K562 (cell line): ENCODE measurements around the gene C1orf167. TPM values are rescaled to one million over a fixed set of nuclear protein-coding genes. Genes with fewer than 3 reads are reported as not detected.
A peak's percentile ranks its signal among the peaks of the same experiment; 100 is the strongest.

ENCODE experiments used
- ATAC-seq: fragments of 200-7000 bp; cut with Tn5 transposase; 3 replicates; pipeline ENCODE4 v1.9.1; 2020; ENCODE audit warnings: moderate library complexity
- BruUV-seq: library from RNA; stranded (reverse); fragments of 400-500 nt; replicated peaks from 2 replicates; lab custom pipeline; 2021; lab: Mats Ljungman, UMichigan
- CTCF ChIA-PET: fragments of 300-600 bp; formaldehyde crosslinking; extraction: SDS; loops from one replicate; lab custom pipeline; 2021; ENCODE audit warnings: low intra/inter-chr PET ratio; lab: Yijun Ruan, JAX
- POLR2A ChIA-PET: fragments of 300-600, 350-650 bp; sonication (Branson Sonifier 250); formaldehyde crosslinking; extraction: SDS; loops from one replicate; lab custom pipeline; 2021; ENCODE audit warnings: antibody characterized with exemption, inconsistent platforms; lab: Yijun Ruan, JAX
- DNase-seq, 4 experiments: peaks; one replicate each; pipeline versions ENCODE4 v3.0.0 to v3.0.0-alpha.2; 2011 to 2018; ENCODE audit warnings: low spot score in 3 of 4, mixed read lengths in 3 of 4; ENCODE audit errors: extremely low read depth in 1 of 4
- FAIRE-seq: peaks from 2 replicates; lab custom pipeline; 2011; peaks lifted over from hg19 to GRCh38; lab: Jason Lieb, UNC
- H2AFZ ChIP-seq: 2 replicates; pipeline ENCODE4 v1.6.0; 2011; ENCODE audit warnings: low read depth, low read length, control low read depth, inconsistent platforms
- H3K27ac ChIP-seq: fragments of 200-600 bp; 3 replicates; pipeline ENCODE4 v1.8.0; 2011; ENCODE audit warnings: low read depth, mild to moderate bottlenecking, control low read depth, inconsistent platforms, low read length, moderate library complexity, mixed read lengths; ENCODE audit errors: extremely low read depth
- H3K27me3 ChIP-seq, 2 experiments: fragments of 300-600 bp in 1 of 2; 2 replicates in 1 of 2; 3 replicates in 1 of 2; pipeline versions ENCODE4 v1.6.0 to v1.8.0; 2011; ENCODE audit warnings: inconsistent platforms in 2 of 2, low read length in 2 of 2, mild to moderate bottlenecking in 1 of 2, mixed read lengths in 1 of 2, moderate library complexity in 1 of 2; ENCODE audit not compliant: control insufficient read depth in 2 of 2, insufficient read depth in 2 of 2
- H3K36me3 ChIP-seq: fragments of 300-600 bp; 3 replicates; pipeline ENCODE4 v1.8.0; 2011; ENCODE audit warnings: mild to moderate bottlenecking, low read length, inconsistent platforms; ENCODE audit not compliant: control insufficient read depth, insufficient read depth
- H3K4me1 ChIP-seq, 2 experiments: fragments of 200-600 bp in 1 of 2; replicated peaks in 1 of 2; 2 replicates in 1 of 2; 3 replicates in 1 of 2; pipeline versions ENCODE4 v1.5.1 to v1.8.0; 2011; ENCODE audit warnings: inconsistent platforms in 2 of 2, low read length in 2 of 2, mild to moderate bottlenecking in 1 of 2, mixed read lengths in 1 of 2, moderate library complexity in 1 of 2; ENCODE audit not compliant: control insufficient read depth in 2 of 2, insufficient read depth in 2 of 2
- H3K4me2 ChIP-seq: 2 replicates; pipeline ENCODE4 v1.6.1; 2011; ENCODE audit warnings: low read length, control low read depth, inconsistent platforms, mixed read lengths; ENCODE audit not compliant: insufficient read depth
- H3K4me3 ChIP-seq: fragments of 200-600 bp; sonication (generic), shearing (Covaris generic); 2 replicates; pipeline ENCODE4 v1.5.1; 2016; ENCODE audit warnings: control low read depth, inconsistent platforms
- H3K79me2 ChIP-seq: fragments of 200-600 bp; 3 replicates; pipeline ENCODE4 v1.8.0; 2011; ENCODE audit warnings: low read length, inconsistent platforms; ENCODE audit not compliant: control insufficient read depth, insufficient read depth
- H3K9ac ChIP-seq, 2 experiments: 2 replicates each; pipeline versions ENCODE4 v1.6.0 to v1.6.1; 2011; ENCODE audit warnings: low read depth in 2 of 2, low read length in 2 of 2, control low read depth in 1 of 2, inconsistent platforms in 1 of 2, mild to moderate bottlenecking in 1 of 2, mixed read lengths in 1 of 2; ENCODE audit not compliant: insufficient read depth in 1 of 2
- H3K9me1 ChIP-seq: one replicate; pipeline ENCODE4 v1.6.0; 2011; ENCODE audit warnings: inconsistent platforms, mild to moderate bottlenecking, low read length, moderate library complexity; ENCODE audit not compliant: control insufficient read depth, insufficient read depth
- H3K9me3 ChIP-seq: replicated peaks from 2 replicates; pipeline ENCODE4 v1.5.1; 2011; ENCODE audit warnings: low read depth, low read length, inconsistent platforms; ENCODE audit not compliant: control insufficient read depth, insufficient read depth
- H4K20me1 ChIP-seq: replicated peaks from 2 replicates; pipeline ENCODE4 v1.6.1; 2011; ENCODE audit warnings: low read length, inconsistent platforms, mixed read lengths; ENCODE audit not compliant: control insufficient read depth, insufficient read depth
- GTF2A2 ChIP-seq: IDR thresholded peaks from 2 replicates; pipeline ENCODE4 v1.6.1; 2016; ENCODE audit warnings: mild to moderate bottlenecking, missing genetic modification characterization, missing compliant biosample characterization
- ILK ChIP-seq: fragments of 450-650 bp; IDR thresholded peaks from 2 replicates; pipeline ENCODE4 v1.6.1; 2016; ENCODE audit warnings: missing genetic modification characterization, low read depth, mild to moderate bottlenecking, missing compliant biosample characterization, moderate library complexity, borderline replicate concordance
- LCOR ChIP-seq: sonication (generic); formaldehyde crosslinking; IDR thresholded peaks from 2 replicates; pipeline ENCODE4 v1.8.0; 2022; ENCODE audit warnings: mild to moderate bottlenecking, missing genetic modification reagents
- NELFE ChIP-seq: IDR thresholded peaks from 2 replicates; pipeline ENCODE4 v1.6.1; 2011; ENCODE audit warnings: mild to moderate bottlenecking; ENCODE audit not compliant: insufficient read depth, insufficient read length
- POLR2B ChIP-seq: fragments of 450-650 bp; IDR thresholded peaks from 2 replicates; pipeline ENCODE4 v1.6.1; 2018; ENCODE audit warnings: low read depth; ENCODE audit not compliant: partially characterized antibody
- TOE1 ChIP-seq, 2 experiments: fragments of 450-650 bp in 1 of 2; sonication (generic) in 1 of 2; formaldehyde crosslinking in 1 of 2; IDR thresholded peaks; 2 replicates each; pipeline versions ENCODE4 v1.7.1 to v1.8.0; 2016 to 2022; ENCODE audit warnings: borderline replicate concordance in 2 of 2, mild to moderate bottlenecking in 2 of 2, antibody characterized with exemption in 1 of 2, inconsistent platforms in 1 of 2, low read depth in 1 of 2, missing genetic modification reagents in 1 of 2, moderate library complexity in 1 of 2
- ZNF41 ChIP-seq: fragments of 250-450 bp; sonication (Bioruptor Pico); conservative IDR thresholded peaks from 2 replicates; pipeline ENCODE4 v1.4.0; 2020; ENCODE audit warnings: mild to moderate bottlenecking
- WGBS: fragments of 100-300 bp; shearing (Covaris generic); methylation state at CpG from one replicate; pipeline ENCODE4 v1.1.6; 2016; ENCODE audit warnings: low coverage, mixed read lengths; ENCODE audit not compliant: insufficient coverage; ENCODE audit errors: missing lambda C conversion rate; 5-methylcytosine and 5-hydroxymethylcytosine counted together
- in situ Hi-C: fragments of 300-500 bp; cut with MboI; formaldehyde crosslinking; loops from 4 replicates; pipeline ENCODE4 v1.15.0; 2018; ENCODE audit warnings: inconsistent platforms, mixed read lengths
- intact Hi-C: fragments of 100-400 bp; cut with micrococcal nuclease; formaldehyde crosslinking; loops from 2 replicates; pipeline ENCODE4 v1.14.2; 2022
- polyA plus RNA-seq, 8 experiments: library from polyadenylated mRNA; depleted of rRNA in 4 of 8; stranded (reverse) in 5 of 8; unstranded in 3 of 8; fragments of >200 nt; fragmentation: Nextera tagmentation in 2 of 8; fragmentation: Illumina TruSeq in 1 of 8; extraction: Ambion mirVana in 2 of 8; extraction: Trizol in 1 of 8; gene quantifications; 2 replicates each; pipeline versions ENCODE4 v1.2.1 to v1.2.3, GENCODE V29; 2011 to 2014; ENCODE audit warnings: inconsistent platforms in 1 of 8, missing spikeins in 1 of 8
- total RNA-seq, 7 experiments: library from RNA; depleted of rRNA in 6 of 7; stranded (reverse); fragments of >200 nt in 6 of 7; fragmentation: Illumina TruSeq in 2 of 7; extraction: Trizol in 2 of 7; gene quantifications; 2 replicates each; pipeline versions ENCODE4 v1.2.1 to v1.2.3, GENCODE V29; 2011 to 2021; ENCODE audit warnings: low replicate concordance in 1 of 7
- TF ChIP-seq, protein P1 (sequence below): sonication (generic); formaldehyde crosslinking; IDR thresholded peaks from 2 replicates; pipeline ENCODE4 v1.9.0; 2022; ENCODE audit warnings: mild to moderate bottlenecking, missing genetic modification reagents
- TF ChIP-seq, protein P2 (sequence below): sonication (generic); formaldehyde crosslinking; IDR thresholded peaks from 2 replicates; pipeline ENCODE4 v1.8.1; 2023; ENCODE audit warnings: mild to moderate bottlenecking, missing genetic modification reagents
- TF ChIP-seq, protein P3 (sequence below): fragments of 250-450 bp; sonication (Bioruptor Pico); IDR thresholded peaks from 2 replicates; pipeline ENCODE4 v1.5.0; 2021
- TF ChIP-seq, protein P4 (sequence below): sonication (generic); formaldehyde crosslinking; IDR thresholded peaks from 2 replicates; pipeline ENCODE4 v1.8.1; 2022; ENCODE audit warnings: missing genetic modification reagents

Gene C1orf167
- total and polyA plus RNA-seq, 9 of the 15 experiments (the other 6 are each of a cell fraction or from before 2014, with no cell fraction given), result 0.22 to 0.86 (median 0.31) TPM; not detected in 2

DNA sequence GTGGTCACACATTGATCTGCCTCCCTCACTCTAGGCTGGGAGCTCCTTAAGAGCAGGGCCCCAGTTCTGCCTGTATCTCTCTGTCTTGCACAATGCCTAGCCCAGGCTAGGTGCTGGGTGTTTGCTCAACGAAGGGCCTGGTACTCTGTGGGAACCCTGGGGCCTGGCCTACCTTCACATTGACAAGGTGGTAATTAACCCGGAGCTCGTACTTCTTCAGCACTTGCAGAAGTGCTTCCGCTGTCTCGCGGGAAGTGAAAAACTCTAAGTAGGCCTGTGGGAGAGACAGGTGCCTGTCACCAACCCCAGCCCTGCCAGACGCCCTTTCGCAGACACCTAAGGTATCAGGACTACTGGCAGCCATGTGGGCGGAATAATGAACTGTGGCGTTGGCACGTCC lies 30.1 kb downstream of the C1orf167 start (continued):
- TF ChIP-seq, protein P1, sequence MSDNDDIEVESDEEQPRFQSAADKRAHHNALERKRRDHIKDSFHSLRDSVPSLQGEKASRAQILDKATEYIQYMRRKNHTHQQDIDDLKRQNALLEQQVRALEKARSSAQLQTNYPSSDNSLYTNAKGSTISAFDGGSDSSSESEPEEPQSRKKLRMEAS (CRISPR knock-in tag), result peak; percentile 33; the same call in 1 of the 2 replicates
- TF ChIP-seq, protein P2, sequence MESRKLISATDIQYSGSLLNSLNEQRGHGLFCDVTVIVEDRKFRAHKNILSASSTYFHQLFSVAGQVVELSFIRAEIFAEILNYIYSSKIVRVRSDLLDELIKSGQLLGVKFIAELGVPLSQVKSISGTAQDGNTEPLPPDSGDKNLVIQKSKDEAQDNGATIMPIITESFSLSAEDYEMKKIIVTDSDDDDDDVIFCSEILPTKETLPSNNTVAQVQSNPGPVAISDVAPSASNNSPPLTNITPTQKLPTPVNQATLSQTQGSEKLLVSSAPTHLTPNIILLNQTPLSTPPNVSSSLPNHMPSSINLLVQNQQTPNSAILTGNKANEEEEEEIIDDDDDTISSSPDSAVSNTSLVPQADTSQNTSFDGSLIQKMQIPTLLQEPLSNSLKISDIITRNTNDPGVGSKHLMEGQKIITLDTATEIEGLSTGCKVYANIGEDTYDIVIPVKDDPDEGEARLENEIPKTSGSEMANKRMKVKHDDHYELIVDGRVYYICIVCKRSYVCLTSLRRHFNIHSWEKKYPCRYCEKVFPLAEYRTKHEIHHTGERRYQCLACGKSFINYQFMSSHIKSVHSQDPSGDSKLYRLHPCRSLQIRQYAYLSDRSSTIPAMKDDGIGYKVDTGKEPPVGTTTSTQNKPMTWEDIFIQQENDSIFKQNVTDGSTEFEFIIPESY, result peak; percentile 84; the same call in 1 of the 2 replicates
- peak; percentile 17 for TF ChIP-seq POLR2B

DNA sequence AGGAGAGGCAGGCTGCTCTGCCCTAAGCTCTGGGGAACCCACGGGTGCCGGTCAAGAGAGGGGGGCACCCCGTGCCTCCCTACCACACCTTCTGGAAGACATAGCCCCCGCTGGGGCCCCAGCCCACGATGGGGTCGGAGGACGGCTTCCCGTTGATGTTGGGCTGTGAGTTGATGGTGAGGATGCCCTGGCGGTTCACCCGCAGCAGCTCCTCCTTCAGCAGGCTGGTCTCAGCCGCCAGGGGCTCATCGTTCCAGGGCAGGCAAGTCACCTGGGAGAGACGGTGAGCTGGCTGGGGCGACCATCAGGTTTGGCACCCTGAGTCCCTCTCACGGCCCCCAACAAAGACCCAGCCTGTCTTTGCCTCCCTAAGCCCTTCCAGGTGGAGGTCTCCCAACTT lies 31.8 kb downstream of the C1orf167 start:
- DNase-seq, result peak in 1 of 4 experiments; percentile 6
- in situ Hi-C loops (no loop called here), intact Hi-C loops (no loop called here)
- peak overlapping the region in 1 of 2 experiments; percentile 54; a peak in 2 of 4 replicates for H3K9ac ChIP-seq
- CTCF ChIA-PET, result no interaction called here
- no peak overlapping the region for H2AFZ ChIP-seq
- WGBS, result 96% methylated on average over 15 of the region's 15 CpGs
- H3K36me3 ChIP-seq, result peaks cover 82% of the 10 kb centered on the region
- BruUV-seq, result no TSS peak
- H3K79me2 ChIP-seq, result peaks cover 36% of the 10 kb centered on the region
- no peak overlapping the region; the same call in 2 of the 3 replicates for H3K27ac ChIP-seq
- POLR2A ChIA-PET, result interaction anchor here (0.6 to 10.5 kb wide), 14 partner anchors 9 to 319 kb away, joined by 3 to 107 read pairs (median 4); partner anchors contain the start of genes CLCN6 and MTHFR
- ATAC-seq, result no peak
- H3K4me2 ChIP-seq, result no peak overlapping the region
- no peak for FAIRE-seq
- H4K20me1 ChIP-seq, result no peaks in the 10 kb centered on the region
- no peaks in the 10 kb centered on the region for H3K9me3 ChIP-seq
- H3K9me1 ChIP-seq, result no peaks in the 10 kb centered on the region
- peaks cover 72 to 84% of the 10 kb centered on the region in 2 experiments for H3K4me1 ChIP-seq
- H3K27me3 ChIP-seq, result no peaks in the 10 kb centered on the region
- no peak overlapping the region for H3K4me3 ChIP-seq
- TF ChIP-seq LCOR (CRISPR knock-in tag) (no peak), ZNF41 (no peak), NELFE (no peak), GTF2A2 (no peak), TOE1 (IDR thresholded peaks at IDR 0.05; ENCODE audit: borderline replicate concordance) (no peak), TOE1 (CRISPR knock-in tag; IDR thresholded peaks at IDR 0.05; ENCODE audit: borderline replicate concordance, low read depth) (no peak), ILK (tag) (no peak)
- TF ChIP-seq, protein P3, sequence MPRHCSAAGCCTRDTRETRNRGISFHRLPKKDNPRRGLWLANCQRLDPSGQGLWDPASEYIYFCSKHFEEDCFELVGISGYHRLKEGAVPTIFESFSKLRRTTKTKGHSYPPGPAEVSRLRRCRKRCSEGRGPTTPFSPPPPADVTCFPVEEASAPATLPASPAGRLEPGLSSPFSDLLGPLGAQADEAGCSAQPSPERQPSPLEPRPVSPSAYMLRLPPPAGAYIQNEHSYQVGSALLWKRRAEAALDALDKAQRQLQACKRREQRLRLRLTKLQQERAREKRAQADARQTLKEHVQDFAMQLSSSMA (CRISPR knock-in tag), result no peak
- TF ChIP-seq, protein P4, sequence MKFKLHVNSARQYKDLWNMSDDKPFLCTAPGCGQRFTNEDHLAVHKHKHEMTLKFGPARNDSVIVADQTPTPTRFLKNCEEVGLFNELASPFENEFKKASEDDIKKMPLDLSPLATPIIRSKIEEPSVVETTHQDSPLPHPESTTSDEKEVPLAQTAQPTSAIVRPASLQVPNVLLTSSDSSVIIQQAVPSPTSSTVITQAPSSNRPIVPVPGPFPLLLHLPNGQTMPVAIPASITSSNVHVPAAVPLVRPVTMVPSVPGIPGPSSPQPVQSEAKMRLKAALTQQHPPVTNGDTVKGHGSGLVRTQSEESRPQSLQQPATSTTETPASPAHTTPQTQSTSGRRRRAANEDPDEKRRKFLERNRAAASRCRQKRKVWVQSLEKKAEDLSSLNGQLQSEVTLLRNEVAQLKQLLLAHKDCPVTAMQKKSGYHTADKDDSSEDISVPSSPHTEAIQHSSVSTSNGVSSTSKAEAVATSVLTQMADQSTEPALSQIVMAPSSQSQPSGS (CRISPR knock-in tag), result no peak
